Measurements from ENCODE around the gene SNAPIN. TPM values are rescaled to one million over a fixed set of nuclear protein-coding genes. Genes with fewer than 3 reads are reported as not detected.

Gene SNAPIN
- total and polyA plus RNA-seq, 9 of the 15 experiments (the other 6 are each of a cell fraction or from before 2014, with no cell fraction given), result 11.2 to 43.9 (median 32.3) TPM

- TF ChIP-seq FUS (optimal IDR thresholded peaks at IDR 0.05; ENCODE audit: low read depth, low read length) (no peak), NR2C2 (CRISPR knock-in tag; IDR thresholded peaks at IDR 0.05) (no peak), NR2C2 (tag; IDR thresholded peaks at IDR 0.05) (no peak), SMARCB1 (IDR thresholded peaks at IDR 0.05; ENCODE audit: insufficient read length, low read depth) (no peak), PYGO2 (tag; IDR thresholded peaks at IDR 0.05) (no peak), ZNF407 (IDR thresholded peaks at IDR 0.05; ENCODE audit: low read depth) (no peak), CEBPZ (IDR thresholded peaks at IDR 0.05; ENCODE audit: borderline replicate concordance, low read depth, low read length) (no peak), REST (IDR thresholded peaks at IDR 0.05; ENCODE audit: borderline replicate concordance) (peak; percentile 40; the same call in 1 of the 2 replicates), REST (CRISPR knock-in tag; IDR thresholded peaks at IDR 0.05; ENCODE audit: low read depth) (no peak)
Measured at GRCh38 chr1:153617663-153618062, 40.8 kb upstream of the SNAPIN start (continued).

Data from K562 (cell line).